ENCODE measurements around the gene CA5A. TPM values are rescaled to one million over a fixed set of nuclear protein-coding genes. Genes with fewer than 3 reads are reported as not detected.

CA5A gene
- polyA plus RNA-seq, 2 of the 4 experiments (the other 2 are of a cell fraction), result not detected

- ChIA-PET CTCF (interaction anchor here (0.6 kb wide), 1 partner anchor 66 kb away, joined by 3 read pairs; no protein-coding TSS in a partner anchor), POLR2A (no interaction called here)
- no peak for DNase-seq (ENCODE audit: low read depth in 1 of 2, low spot score in 1 of 2)
- FAIRE-seq, result no peak
- ATAC-seq, result no peak; a peak in 1 of 6 replicates
- Histone ChIP-seq H3K27ac (no peak overlapping the region), H3K4me1 (no peaks in the 10 kb centered on the region), H3K4me3 (no peak overlapping the region), H3K9me3 (peaks cover 7% of the 10 kb centered on the region), H3K4me2 (no peak overlapping the region)
- 91% methylated on average over 5 of the region's 5 CpGs for WGBS (ENCODE audit: missing lambda C conversion rate)
- TF ChIP-seq MYC (IDR thresholded peaks at IDR 0.05; ENCODE audit: borderline replicate concordance, low read length) (no peak), NR3C1 (IDR thresholded peaks at IDR 0.05) (no peak), RNF2 (IDR thresholded peaks at IDR 0.05; ENCODE audit: borderline replicate concordance, low read depth) (no peak), ZFP36 (IDR thresholded peaks at IDR 0.05; ENCODE audit: borderline replicate concordance, partially characterized antibody) (no peak), BCL3 (IDR thresholded peaks at IDR 0.05) (no peak), MAX (IDR thresholded peaks at IDR 0.05) (no peak), REST (IDR thresholded peaks at IDR 0.05) (no peak), CBX2 (IDR thresholded peaks at IDR 0.05; ENCODE audit: borderline replicate concordance, low read depth) (no peak), HOXA7 (CRISPR knock-in tag; IDR thresholded peaks at IDR 0.05) (no peak), ZNF302 (CRISPR knock-in tag; IDR thresholded peaks at IDR 0.05) (no peak), CHD4 (IDR thresholded peaks at IDR 0.05; ENCODE audit: borderline replicate concordance) (no peak), JUN (IDR thresholded peaks at IDR 0.05) (no peak), HES2 (IDR thresholded peaks at IDR 0.05) (no peak), E2F6 (IDR thresholded peaks at IDR 0.05; ENCODE audit: borderline replicate concordance, low read depth) (no peak), USF2 (IDR thresholded peaks at IDR 0.05) (no peak), PBX3 (IDR thresholded peaks at IDR 0.05) (no peak), EHMT2 (IDR thresholded peaks at IDR 0.05; ENCODE audit: low read depth) (no peak), HDAC2 (IDR thresholded peaks at IDR 0.05) (no peak)
Measured at GRCh38 chr16:87966064-87966645, 29.8 kb upstream of the CA5A start.

- CTCF ChIA-PET, result interaction anchor here (0.6 kb wide), 1 partner anchor 66 kb away, joined by 3 read pairs; no protein-coding TSS in a partner anchor
- FAIRE-seq (no peak), ATAC-seq (no peak), DNase-seq (ENCODE audit: low read depth in 1 of 2, low spot score in 1 of 2) (no peak)
- TF ChIP-seq HEYL (CRISPR knock-in tag; IDR thresholded peaks at IDR 0.05) (no peak), HOXA7 (CRISPR knock-in tag; IDR thresholded peaks at IDR 0.05) (no peak), ELK1 (IDR thresholded peaks at IDR 0.05; ENCODE audit: low read depth, low read length) (no peak), RFX5 (IDR thresholded peaks at IDR 0.05) (no peak), HMGXB4 (CRISPR knock-in tag; IDR thresholded peaks at IDR 0.05; ENCODE audit: borderline replicate concordance) (no peak), USF2 (IDR thresholded peaks at IDR 0.05) (no peak)
- H3K4me3 ChIP-seq, result no peak overlapping the region
- H3K4me2 ChIP-seq, result no peak overlapping the region
- no peak overlapping the region for H3K27ac ChIP-seq
- H3K9me3 ChIP-seq, result no peaks in the 10 kb centered on the region
- WGBS (ENCODE audit: missing lambda C conversion rate), result 90% methylated on average over 7 of the region's 11 CpGs
- H3K4me1 ChIP-seq, result no peaks in the 10 kb centered on the region
- POLR2A ChIA-PET, result no interaction called here
Measured at GRCh38 chr16:87965417-87965816, 29.1 kb upstream of the CA5A start.

All from A549 (cell line).